ENCODE data around the gene INTS3.

- TF ChIP-seq CTCF (IDR thresholded peaks at IDR 0.05; ENCODE audit: low read length) (no peak), EZH2 (optimal IDR thresholded peaks at IDR 0.05; ENCODE audit: low read depth, low read length) (no peak)
Measured at GRCh38 chr1:153795934-153796785, 68.3 kb downstream of the INTS3 start.
